Activated naive CD4-positive, alpha-beta T cell treated with anti-CD3 and anti-CD28 coated beads for 36 hours (primary cell): ENCODE results near the gene VPS11. TPM values are rescaled to one million over a fixed set of nuclear protein-coding genes. Genes with fewer than 3 reads are reported as not detected.
A peak's percentile ranks its signal among the peaks of the same experiment; 100 is the strongest.
"Not testable (repeated sequence)": the region's sequence is repeated elsewhere in the genome, so short reads cannot be mapped to it uniquely, and the experiment has no call there.

Source experiments
- CTCF ChIA-PET: fragments of 350-600 bp; sonication (Branson Sonifier 250); formaldehyde crosslinking; loops from one replicate; lab custom pipeline; 2021; ENCODE audit warnings: antibody characterized with exemption; lab: Charles Lee
- DNase-seq: peaks from one replicate; pipeline ENCODE4 v3.0.0-alpha.2; 2020
- H3K27ac Mint-ChIP-seq: one replicate; pipeline ENCODE4 v1.8.0; 2021; ENCODE audit warnings: mild to moderate bottlenecking, mixed read lengths
- H3K27me3 Mint-ChIP-seq: one replicate; pipeline ENCODE4 v1.8.0; 2021; ENCODE audit warnings: low read depth, mixed read lengths
- H3K36me3 Mint-ChIP-seq: one replicate; pipeline ENCODE4 v1.8.0; 2021; ENCODE audit warnings: low read depth, mixed read lengths
- H3K4me1 Mint-ChIP-seq: one replicate; pipeline ENCODE4 v1.8.0; 2021; ENCODE audit warnings: low read depth, mixed read lengths
- H3K4me3 Mint-ChIP-seq: one replicate; pipeline ENCODE4 v1.8.0; 2021; ENCODE audit warnings: mild to moderate bottlenecking, moderate library complexity, mixed read lengths
- H3K9me3 Mint-ChIP-seq: one replicate; pipeline ENCODE4 v1.8.0; 2021; ENCODE audit warnings: mixed read lengths
- intact Hi-C: fragments of 100-400 bp; cut with micrococcal nuclease; formaldehyde crosslinking; loops from one replicate; pipeline ENCODE4 v1.15.1; 2023
- total RNA-seq, 2 experiments: library from RNA; stranded (reverse); gene quantifications; one replicate each; pipeline ENCODE4 v1.2.3, GENCODE V29; 2021

Gene VPS11
- total RNA-seq, 2 experiments from 2014 or later = 16.9 to 19.5 TPM

GRCh38 chr11:119095066-119095880 lies 27.7 kb downstream of the VPS11 start:
- peaks cover 67% of the 10 kb centered on the region for H3K36me3 Mint-ChIP-seq
- intact Hi-C loops = loop anchor here (1.0 to 5.0 kb wide), 12 partner anchors 10 to 306 kb away; partner anchors contain the start of genes CENATAC, HINFP, HYOU1 and RNF26
- H3K4me1 Mint-ChIP-seq = peaks cover 39% of the 10 kb centered on the region
- CTCF ChIA-PET = interaction anchor here (0.7 to 2.2 kb wide), 5 partner anchors 10 to 229 kb away, joined by 3 to 8 read pairs (median 4); partner anchors contain the start of genes C2CD2L and HMBS
- H3K4me3 Mint-ChIP-seq = peak overlapping the region; percentile 92
- H3K9me3 Mint-ChIP-seq = no peaks in the 10 kb centered on the region
- peak overlapping the region; percentile 96 for H3K27ac Mint-ChIP-seq
- peak; percentile 100 for DNase-seq
- no peaks in the 10 kb centered on the region for H3K27me3 Mint-ChIP-seq

GRCh38 chr11:119099711-119100110 lies 32.1 kb downstream of the VPS11 start:
- CTCF ChIA-PET = interaction anchor here (0.7 to 1.4 kb wide), 8 partner anchors 9 to 83 kb away, joined by 3 to 8 read pairs (median 4); no protein-coding TSS in a partner anchor
- Mint-ChIP-seq H3K4me1 (peaks cover 32% of the 10 kb centered on the region), H3K9me3 (no peaks in the 10 kb centered on the region), H3K27ac (no peak overlapping the region), H3K27me3 (no peaks in the 10 kb centered on the region), H3K36me3 (peaks cover 40% of the 10 kb centered on the region), H3K4me3 (peak overlapping the region; percentile 94)
- no peak for DNase-seq
- intact Hi-C loops = loop anchor here (2.0 to 10.0 kb wide), 7 partner anchors 15 to 875 kb away; partner anchors contain the start of genes HMBS, JAML and NLRX1

- Mint-ChIP-seq H3K27me3 (no peaks in the 10 kb centered on the region), H3K36me3 (peaks cover 33% of the 10 kb centered on the region), H3K27ac (peak overlapping the region; percentile 95), H3K9me3 (no peaks in the 10 kb centered on the region), H3K4me3 (peak overlapping the region; percentile 94), H3K4me1 (peaks cover 31% of the 10 kb centered on the region)
- intact Hi-C loops = loop anchor here (2.0 to 10.0 kb wide), 6 partner anchors 16 to 876 kb away; partner anchors contain the start of genes HMBS, JAML and NLRX1
- DNase-seq = no peak
- CTCF ChIA-PET = interaction anchor here (0.8 to 1.2 kb wide), 4 partner anchors 9 to 40 kb away, joined by 3 to 4 read pairs (median 4); partner anchors contain the start of gene HMBS
Measured at GRCh38 chr11:119100246-119100970, 32.8 kb downstream of the VPS11 start.

GRCh38 chr11:119100994-119101758 lies 33.6 kb downstream of the VPS11 start:
- CTCF ChIA-PET = interaction anchor here (1.0 kb wide), 2 partner anchors 16 to 104 kb away, joined by 4 read pairs; partner anchors contain the start of genes CBL and HMBS
- H3K36me3 Mint-ChIP-seq = peaks cover 30% of the 10 kb centered on the region
- H3K4me3 Mint-ChIP-seq = peak overlapping the region; percentile 94
- H3K27ac Mint-ChIP-seq = peak overlapping the region; percentile 95
- DNase-seq = peak; percentile 31
- peaks cover 31% of the 10 kb centered on the region for H3K4me1 Mint-ChIP-seq
- intact Hi-C loops = loop anchor here (1.0 to 10.0 kb wide), 8 partner anchors 16 to 876 kb away; partner anchors contain the start of genes HMBS, HYOU1, JAML and NLRX1
- H3K9me3 Mint-ChIP-seq = no peaks in the 10 kb centered on the region
- H3K27me3 Mint-ChIP-seq = no peaks in the 10 kb centered on the region

GRCh38 chr11:119101759-119102423 lies 34.3 kb downstream of the VPS11 start, which contains the start of gene DPAGT1:
Gene DPAGT1 (minus strand): TSS chr11:119101853. CDS start chr11:119101655, 198 bp downstream.
- H3K27me3 Mint-ChIP-seq = no peaks in the 10 kb centered on the region
- DNase-seq = peak; percentile 92

GRCh38 chr11:119103161-119103664 lies 35.6 kb downstream of the VPS11 start:
- H3K27ac Mint-ChIP-seq = peak overlapping the region; percentile 95
- H3K36me3 Mint-ChIP-seq = peaks cover 16% of the 10 kb centered on the region
- not testable (repeated sequence) for H3K9me3 Mint-ChIP-seq, DNase-seq, H3K27me3 Mint-ChIP-seq
- CTCF ChIA-PET = interaction anchor here (0.6 to 1.3 kb wide), 7 partner anchors 19 to 221 kb away, joined by 3 to 6 read pairs (median 3); partner anchors contain the start of gene VPS11
- peaks cover 36% of the 10 kb centered on the region for H3K4me1 Mint-ChIP-seq
- intact Hi-C loops = loop anchor here (2.0 to 10.0 kb wide), 4 partner anchors 94 to 878 kb away; partner anchors contain the start of gene JAML
- peak overlapping the region; percentile 94 for H3K4me3 Mint-ChIP-seq

More at GRCh38 chr11:119101759-119102423, 34.3 kb downstream of the VPS11 start, which contains the start of gene DPAGT1:
- Mint-ChIP-seq H3K4me1 (peaks cover 35% of the 10 kb centered on the region), H3K27ac (peak within 1 kb of the TSS; percentile 95), H3K9me3 (no peaks in the 10 kb centered on the region), H3K4me3 (peak within 1 kb of the TSS; percentile 94), H3K36me3 (peaks cover 26% of the 10 kb centered on the region)
- CTCF ChIA-PET = interaction anchor here (0.6 to 1.3 kb wide), 6 partner anchors 34 to 219 kb away, joined by 3 to 6 read pairs (median 3); partner anchors contain the start of genes CBL and VPS11
- intact Hi-C loops = loop anchor here (1.0 to 10.0 kb wide), 11 partner anchors 17 to 877 kb away; partner anchors contain the start of genes HINFP, HMBS, HYOU1 and JAML

GRCh38 chr11:119103793-119104192 lies 36.2 kb downstream of the VPS11 start:
- H3K27me3 Mint-ChIP-seq = no peaks in the 10 kb centered on the region
- peaks cover 14% of the 10 kb centered on the region for H3K36me3 Mint-ChIP-seq
- intact Hi-C loops = loop anchor here (2.0 to 10.0 kb wide), 4 partner anchors 93 to 879 kb away; partner anchors contain the start of gene JAML
- CTCF ChIA-PET = interaction anchor here (0.6 to 1.4 kb wide), 3 partner anchors 19 to 205 kb away, joined by 3 read pairs; no protein-coding TSS in a partner anchor
- H3K4me1 Mint-ChIP-seq = peaks cover 40% of the 10 kb centered on the region
- peak overlapping the region; percentile 43 for H3K4me3 Mint-ChIP-seq
- peak overlapping the region; percentile 95 for H3K27ac Mint-ChIP-seq
- H3K9me3 Mint-ChIP-seq = no peaks in the 10 kb centered on the region
- DNase-seq = no peak

- Mint-ChIP-seq H3K27me3 (no peaks in the 10 kb centered on the region), H3K27ac (peak within 1 kb of the TSS; percentile 95), H3K36me3 (peaks cover 4% of the 10 kb centered on the region), H3K4me3 (peak within 1 kb of the TSS; percentile 93), H3K4me1 (peaks cover 38% of the 10 kb centered on the region), H3K9me3 (no peaks in the 10 kb centered on the region)
- peak; percentile 94 for DNase-seq
- CTCF ChIA-PET = interaction anchor here (0.6 to 2.0 kb wide), 9 partner anchors 11 to 178 kb away, joined by 3 to 7 read pairs (median 4); partner anchors contain the start of genes CBL, HINFP and SLC37A4
- intact Hi-C loops = loop anchor here (1.0 to 10.0 kb wide), 6 partner anchors 8 to 882 kb away; partner anchors contain the start of genes HINFP, JAML, RPS25 and TRAPPC4
Measured at GRCh38 chr11:119106564-119107537, 39.2 kb downstream of the VPS11 start, which contains the start of gene C2CD2L. Gene C2CD2L (plus strand): TSS chr11:119107344. CDS start chr11:119107742, 398 bp downstream.

- no peaks in the 10 kb centered on the region for H3K27me3 Mint-ChIP-seq
- peaks cover 4% of the 10 kb centered on the region for H3K36me3 Mint-ChIP-seq
- intact Hi-C loops = loop anchor here (1.0 to 10.0 kb wide), 6 partner anchors 8 to 883 kb away; partner anchors contain the start of genes HINFP, JAML, RPS25 and TRAPPC4
- no peak for DNase-seq
- H3K27ac Mint-ChIP-seq = peak overlapping the region; percentile 88
- CTCF ChIA-PET = interaction anchor here (0.8 to 1.4 kb wide), 3 partner anchors 13 to 98 kb away, joined by 3 to 5 read pairs (median 4); partner anchors contain the start of genes CBL and HINFP
- peaks cover 38% of the 10 kb centered on the region for H3K4me1 Mint-ChIP-seq
- H3K9me3 Mint-ChIP-seq = no peaks in the 10 kb centered on the region
- peak overlapping the region; percentile 93 for H3K4me3 Mint-ChIP-seq
Measured at GRCh38 chr11:119107538-119108145, 40.0 kb downstream of the VPS11 start.
